Prostate gland (tissue), 2 donors: ENCODE measurements around the gene CTBP2. TPM values are rescaled to one million over a fixed set of nuclear protein-coding genes. Genes with fewer than 3 reads are reported as not detected.

Experiments
- DNase-seq: peaks from one replicate; pipeline ENCODE4 v3.0.0-alpha.2; 2019; ENCODE audit warnings: low spot score
- H3K27ac ChIP-seq, 2 donors: fragments of 200-600 bp; sonication (generic); 2 replicates each; pipeline ENCODE4 v1.5.1; 2017 to 2019
- H3K27me3 ChIP-seq: fragments of 200-600 bp; sonication (generic); replicated peaks from 2 replicates; pipeline ENCODE4 v1.5.1; 2019; ENCODE audit not compliant: insufficient read depth
- H3K36me3 ChIP-seq, 2 donors: fragments of 200-600 bp; sonication (generic); 1 replicate in 1 of 2; 2 replicates in 1 of 2; pipeline versions ENCODE4 v1.5.1 to v1.8.1; 2017 to 2019
- H3K4me1 ChIP-seq: fragments of 200-600 bp; sonication (generic); replicated peaks from 2 replicates; pipeline ENCODE4 v1.5.1; 2019
- H3K4me3 ChIP-seq, 2 donors: fragments of 200-600 bp; sonication (generic); 2 replicates each; pipeline ENCODE4 v1.5.1; 2017 to 2019
- H3K9me3 ChIP-seq: fragments of 200-600 bp; sonication (generic); 2 replicates; pipeline ENCODE4 v1.5.1; 2017
- POLR2A ChIP-seq: fragments of 450-650 bp; IDR thresholded peaks from one replicate; pipeline ENCODE4 v1.6.1; 2016; ENCODE audit warnings: antibody characterized with exemption, mild to moderate bottlenecking
- POLR2AphosphoS5 ChIP-seq: sonication (generic); formaldehyde crosslinking; IDR thresholded peaks from one replicate; pipeline ENCODE4 v1.6.1; 2017; ENCODE audit warnings: antibody characterized with exemption
- WGBS: methylation state at CpG from one replicate; pipeline ENCODE4 v1.1.5; 2018; 5-methylcytosine and 5-hydroxymethylcytosine counted together
- intact Hi-C: fragments of 100-400 bp; cut with DNase I; formaldehyde crosslinking; loops from one replicate; pipeline ENCODE4 v1.14.2; 2022
- total RNA-seq, 2 donors: library from RNA; depleted of rRNA; stranded (reverse); fragments of >200 nt; gene quantifications; one replicate each; pipeline ENCODE4 v1.1.0, GENCODE V29; 2016
- TF ChIP-seq, protein P1 (sequence below), 4 experiments: fragments of 200-600 bp in 2 of 4; fragments of 450-650 bp in 2 of 4; sonication (generic) in 2 of 4; IDR thresholded peaks; 1 replicate in 3 of 4; 2 replicates in 1 of 4; pipeline ENCODE4 v1.5.1; 2016 to 2019; ENCODE audit warnings: antibody characterized with exemption in 4 of 4, mild to moderate bottlenecking in 2 of 4, moderate library complexity in 2 of 4

CTBP2 gene
- total RNA-seq, 2 donors from 2014 or later, result 70.2 to 89.7 TPM

DNA sequence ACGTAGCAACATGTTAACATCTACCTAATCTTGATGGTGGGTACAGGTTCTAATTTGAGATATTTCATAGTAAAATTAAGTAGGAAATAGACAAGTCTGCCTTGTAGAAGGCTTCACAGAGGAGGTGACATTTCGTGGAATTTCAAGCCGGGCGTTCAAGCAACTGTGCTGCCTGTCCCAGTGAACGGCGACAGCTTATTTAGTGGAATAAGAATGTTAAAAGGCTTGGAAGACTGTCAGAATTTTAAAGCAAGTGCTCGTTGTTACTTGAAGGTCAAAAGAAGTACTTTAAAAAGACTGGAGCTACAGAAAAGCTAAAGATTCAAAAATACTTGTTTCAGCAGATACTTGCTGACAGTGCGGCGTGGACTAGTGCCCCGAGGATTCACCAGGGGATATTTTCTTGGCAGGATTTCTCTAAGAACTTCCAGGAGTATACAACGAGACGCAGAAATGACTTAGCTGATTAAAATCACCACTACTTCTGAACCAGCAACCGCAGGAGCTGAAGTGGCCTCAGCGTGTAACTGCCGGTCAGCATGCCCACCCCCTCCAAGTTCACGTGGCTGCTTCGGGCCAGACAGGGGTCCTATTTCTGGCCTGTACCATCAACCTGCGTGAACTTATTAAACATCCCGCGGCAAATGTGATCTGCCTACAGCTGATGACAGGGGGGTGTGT, 46.5 kb downstream of the CTBP2 start:
- Histone ChIP-seq H3K27me3 (no peaks in the 10 kb centered on the region), H3K36me3 (no peaks in the 10 kb centered on the region), H3K4me3 (no peak overlapping the region), H3K9me3 (no peaks in the 10 kb centered on the region), H3K4me1 (peaks cover 25% of the 10 kb centered on the region), H3K27ac (peak overlapping the region; percentile 25 to 69)
- intact Hi-C loops, result no loop called here
- WGBS, result 18% methylated on average over 20 of the region's 20 CpGs
- DNase-seq, result no peak
- TF ChIP-seq, protein P1, sequence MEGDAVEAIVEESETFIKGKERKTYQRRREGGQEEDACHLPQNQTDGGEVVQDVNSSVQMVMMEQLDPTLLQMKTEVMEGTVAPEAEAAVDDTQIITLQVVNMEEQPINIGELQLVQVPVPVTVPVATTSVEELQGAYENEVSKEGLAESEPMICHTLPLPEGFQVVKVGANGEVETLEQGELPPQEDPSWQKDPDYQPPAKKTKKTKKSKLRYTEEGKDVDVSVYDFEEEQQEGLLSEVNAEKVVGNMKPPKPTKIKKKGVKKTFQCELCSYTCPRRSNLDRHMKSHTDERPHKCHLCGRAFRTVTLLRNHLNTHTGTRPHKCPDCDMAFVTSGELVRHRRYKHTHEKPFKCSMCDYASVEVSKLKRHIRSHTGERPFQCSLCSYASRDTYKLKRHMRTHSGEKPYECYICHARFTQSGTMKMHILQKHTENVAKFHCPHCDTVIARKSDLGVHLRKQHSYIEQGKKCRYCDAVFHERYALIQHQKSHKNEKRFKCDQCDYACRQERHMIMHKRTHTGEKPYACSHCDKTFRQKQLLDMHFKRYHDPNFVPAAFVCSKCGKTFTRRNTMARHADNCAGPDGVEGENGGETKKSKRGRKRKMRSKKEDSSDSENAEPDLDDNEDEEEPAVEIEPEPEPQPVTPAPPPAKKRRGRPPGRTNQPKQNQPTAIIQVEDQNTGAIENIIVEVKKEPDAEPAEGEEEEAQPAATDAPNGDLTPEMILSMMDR (IDR thresholded peaks at IDR 0.05), result no peak
- TF ChIP-seq POLR2AphosphoS5 (peak; percentile 16), POLR2A (no peak)

DNA sequence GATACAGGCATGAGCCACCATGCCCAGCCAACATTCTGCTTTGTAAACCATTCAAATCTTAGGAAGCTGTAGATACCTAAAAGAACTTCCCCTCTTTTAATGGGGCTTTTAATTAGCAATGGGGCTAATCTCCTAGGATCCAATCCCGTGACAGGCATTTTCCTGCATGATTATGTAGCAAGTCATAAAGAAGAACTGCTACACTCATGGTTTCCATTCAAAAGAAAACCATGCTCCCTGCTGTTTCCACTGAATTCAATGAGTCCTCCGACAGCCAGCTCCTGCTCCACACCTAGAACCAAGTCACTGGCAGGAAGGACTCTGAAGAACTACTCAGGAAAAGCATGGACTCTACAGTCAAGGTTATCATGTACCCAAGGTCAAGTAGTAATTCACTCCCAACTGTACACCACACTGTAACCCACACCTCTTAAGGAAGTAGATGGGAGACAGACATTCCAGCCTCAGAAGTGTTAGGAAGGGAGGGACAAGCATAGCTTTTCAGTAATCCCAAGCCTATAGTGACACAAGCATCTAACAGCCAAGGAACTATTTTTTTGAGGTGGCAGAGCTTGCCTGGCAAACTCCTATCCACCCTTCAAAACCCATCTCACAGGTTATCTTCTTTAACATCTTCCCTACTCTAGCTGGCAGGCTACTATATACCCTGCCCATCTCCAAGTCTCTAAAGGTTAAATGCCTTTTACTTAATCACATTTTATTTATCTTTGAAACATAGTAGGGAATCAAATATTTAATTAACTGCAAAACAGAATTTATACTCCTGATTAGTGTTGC, 47.5 kb downstream of the CTBP2 start:
- H3K4me3 ChIP-seq, result no peak overlapping the region
- H3K36me3 ChIP-seq, result no peaks in the 10 kb centered on the region
- no peaks in the 10 kb centered on the region for H3K9me3 ChIP-seq
- DNase-seq, result no peak
- H3K4me1 ChIP-seq, result peaks cover 17% of the 10 kb centered on the region
- H3K27me3 ChIP-seq, result no peaks in the 10 kb centered on the region
- peak overlapping the region in 1 of 2 donors; percentile 69 for H3K27ac ChIP-seq
- 86% methylated on average over 2 of the region's 2 CpGs for WGBS
- intact Hi-C loops, result no loop called here
- no peak for TF ChIP-seq POLR2A
- no peak for TF ChIP-seq POLR2AphosphoS5
- TF ChIP-seq, protein P1 (IDR thresholded peaks at IDR 0.05), result no peak

DNA sequence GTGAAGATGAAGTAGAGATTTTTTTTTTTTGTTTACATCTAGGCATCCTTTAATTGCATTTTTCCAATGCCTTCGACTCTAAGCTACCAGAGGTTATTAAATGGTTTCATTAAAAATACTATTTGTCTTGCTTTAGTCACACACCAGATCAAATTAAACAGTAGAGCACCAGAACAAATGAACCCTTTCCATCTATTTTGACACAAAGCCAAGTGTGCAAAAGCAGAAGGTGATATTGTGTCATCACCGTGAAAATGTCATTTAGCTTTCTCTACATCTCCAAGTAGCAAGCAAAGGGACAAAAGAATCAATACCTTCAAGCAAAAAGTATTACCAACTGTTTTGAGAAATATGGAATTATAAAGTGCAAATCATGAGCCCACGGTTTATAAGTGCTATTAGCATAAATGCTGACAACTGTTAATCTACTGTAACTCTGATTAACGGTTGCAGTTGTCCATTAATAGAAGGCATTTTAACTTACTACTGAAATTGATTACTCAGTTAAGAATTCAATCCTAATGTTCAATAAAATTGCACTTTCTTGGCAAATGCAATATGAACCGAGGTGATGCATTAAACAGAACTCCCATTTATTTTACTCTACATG, 49.1 kb downstream of the CTBP2 start:
- 38% methylated on average over 5 of the region's 5 CpGs for WGBS
- Histone ChIP-seq H3K27me3 (no peaks in the 10 kb centered on the region), H3K36me3 (no peaks in the 10 kb centered on the region), H3K4me1 (peaks cover 9% of the 10 kb centered on the region), H3K9me3 (no peaks in the 10 kb centered on the region), H3K27ac (no peak overlapping the region), H3K4me3 (no peak overlapping the region)
- intact Hi-C loops, result no loop called here
- DNase-seq, result no peak
- no peak for TF ChIP-seq POLR2A
- TF ChIP-seq POLR2AphosphoS5, result no peak
- TF ChIP-seq, protein P1 (IDR thresholded peaks at IDR 0.05), result no peak

DNA sequence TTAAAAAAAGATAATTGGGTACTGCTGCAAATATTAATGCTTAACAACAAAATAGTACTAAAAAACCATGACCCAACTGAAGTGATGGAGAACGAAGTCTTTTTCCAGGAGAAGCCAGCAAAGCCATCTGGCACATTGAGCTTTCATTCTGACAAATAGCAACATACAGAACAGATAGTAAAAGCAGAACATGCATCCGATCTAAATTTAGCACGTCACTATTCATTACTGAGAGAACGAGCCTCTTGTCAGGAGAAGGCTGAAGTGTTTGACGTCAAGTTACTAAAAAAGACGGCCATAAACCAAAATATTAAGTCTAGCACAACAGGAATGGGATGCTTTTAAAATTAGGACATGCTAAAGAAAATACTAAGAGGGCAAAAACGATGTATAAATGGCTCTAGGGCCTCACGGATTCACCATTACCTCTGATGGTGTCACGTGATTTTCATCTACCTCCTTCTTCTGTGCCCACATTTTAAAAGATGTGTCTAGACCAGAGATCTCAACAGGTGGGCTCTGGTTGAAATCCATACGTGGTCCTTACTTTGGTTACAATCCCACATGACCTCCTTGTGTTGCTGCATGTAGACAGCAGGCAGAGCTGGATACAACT, 52.3 kb downstream of the CTBP2 start:
- Histone ChIP-seq H3K27me3 (no peaks in the 10 kb centered on the region), H3K4me3 (no peak overlapping the region), H3K27ac (no peak overlapping the region), H3K9me3 (no peaks in the 10 kb centered on the region), H3K36me3 (no peaks in the 10 kb centered on the region), H3K4me1 (no peaks in the 10 kb centered on the region)
- intact Hi-C loops, result no loop called here
- no peak for TF ChIP-seq POLR2A
- no peak for TF ChIP-seq POLR2AphosphoS5
- TF ChIP-seq, protein P1 (IDR thresholded peaks at IDR 0.05), result no peak
- WGBS, result 93% methylated on average over 10 of the region's 10 CpGs
- no peak for DNase-seq
